GM08714 (cell line): ENCODE measurements around the gene PLXNB3.

ENCODE experiments used
- H3K4me3 ChIP-seq: fragments of 200-500 bp; sonication (Bioruptor generic); 2 replicates; pipeline ENCODE4 v1.5.1; 2014; ENCODE audit warnings: mild to moderate bottlenecking, low read length, inconsistent platforms
- ZNF274 ChIP-seq: IDR thresholded peaks from 2 replicates; pipeline ENCODE4 v1.6.1; 2012; ENCODE audit warnings: mild to moderate bottlenecking, low read depth, low read length

The PLXNB3 gene

GRCh38 chrX:153763298-153763932, 634 bp upstream of the PLXNB3 start:
- no peak overlapping the region for H3K4me3 ChIP-seq
- TF ChIP-seq ZNF274, result no peak

GRCh38 chrX:153764786-153765137, 713 bp downstream of the PLXNB3 start:
- no peak overlapping the region for H3K4me3 ChIP-seq
- TF ChIP-seq ZNF274, result no peak

GRCh38 chrX:153765138-153766079, 1.4 kb downstream of the PLXNB3 start:
- H3K4me3 ChIP-seq, result no peak overlapping the region
- TF ChIP-seq ZNF274, result no peak

GRCh38 chrX:153766098-153766817, 2.2 kb downstream of the PLXNB3 start:
- TF ChIP-seq ZNF274, result no peak
- no peak overlapping the region for H3K4me3 ChIP-seq

- no peak overlapping the region for H3K4me3 ChIP-seq
- no peak for TF ChIP-seq ZNF274
These were observed 3.0 kb downstream of the PLXNB3 start for GRCh38 chrX:153766871-153767673.

GRCh38 chrX:153767674-153768055, 3.6 kb downstream of the PLXNB3 start:
- no peak overlapping the region for H3K4me3 ChIP-seq

GRCh38 chrX:153768311-153769157, 4.5 kb downstream of the PLXNB3 start:
- TF ChIP-seq ZNF274, result no peak
- H3K4me3 ChIP-seq, result no peak overlapping the region

More at GRCh38 chrX:153767674-153768055, 3.6 kb downstream of the PLXNB3 start:
- no peak for TF ChIP-seq ZNF274

GRCh38 chrX:153769158-153769864, 5.3 kb downstream of the PLXNB3 start:
- no peak for TF ChIP-seq ZNF274
- no peak overlapping the region for H3K4me3 ChIP-seq

GRCh38 chrX:153769865-153770600, 6.0 kb downstream of the PLXNB3 start:
- no peak for TF ChIP-seq ZNF274
- H3K4me3 ChIP-seq, result no peak overlapping the region

GRCh38 chrX:153770601-153771414, 6.8 kb downstream of the PLXNB3 start:
- TF ChIP-seq ZNF274, result no peak
- no peak overlapping the region for H3K4me3 ChIP-seq

- TF ChIP-seq ZNF274, result no peak
- no peak overlapping the region for H3K4me3 ChIP-seq
These were observed 7.6 kb downstream of the PLXNB3 start for GRCh38 chrX:153771415-153772315.
